ENCODE data around the gene FAF2. TPM values are rescaled to one million over a fixed set of nuclear protein-coding genes. Genes with fewer than 3 reads are reported as not detected.

FAF2 gene
- polyA plus RNA-seq, 2 of the 4 experiments (the other 2 are of a cell fraction): 42.4 to 90.3 TPM

GRCh38 chr5:176469296-176469695 is 21.1 kb downstream of the FAF2 start:
- POLR2A ChIA-PET: no interaction called here

GRCh38 chr5:176470539-176470938 is 22.4 kb downstream of the FAF2 start:
- Histone ChIP-seq H3K9me3 (no peaks in the 10 kb centered on the region), H3K4me3 (no peak overlapping the region), H3K4me2 (no peak overlapping the region), H3K4me1 (peaks cover 22% of the 10 kb centered on the region), H3K27ac (no peak overlapping the region)
- ATAC-seq (no peak), FAIRE-seq (no peak), DNase-seq (ENCODE audit: low read depth in 1 of 2, low spot score in 1 of 2) (no peak)
- CTCF ChIA-PET: interaction anchor here (2.1 kb wide), 1 partner anchor 23 kb away, joined by 9 read pairs; the partner anchor contains the start of gene FAF2
- POLR2A ChIA-PET: no interaction called here
- 82% methylated on average over 4 of the region's 4 CpGs for WGBS (ENCODE audit: missing lambda C conversion rate)
- TF ChIP-seq EHF (CRISPR knock-in tag; IDR thresholded peaks at IDR 0.05) (no peak), RAD21 (conservative IDR thresholded peaks at IDR 0.05 in 1 of 2, IDR thresholded peaks at IDR 0.05 in 1 of 2) (no peak), FOSL2 (IDR thresholded peaks at IDR 0.05) (no peak), FOSL2 (CRISPR knock-in tag; IDR thresholded peaks at IDR 0.05) (no peak)

More at GRCh38 chr5:176469296-176469695, 21.1 kb downstream of the FAF2 start:
- Histone ChIP-seq H3K4me1 (peaks cover 29% of the 10 kb centered on the region), H3K4me2 (no peak overlapping the region), H3K27ac (no peak overlapping the region), H3K4me3 (no peak overlapping the region), H3K9me3 (no peaks in the 10 kb centered on the region)
- ATAC-seq: no peak
- WGBS (ENCODE audit: missing lambda C conversion rate): 92% methylated on average over 1 of the region's 1 CpG
- DNase-seq (ENCODE audit: low read depth in 1 of 2, low spot score in 1 of 2): no peak
- CTCF ChIA-PET: interaction anchor here (0.7 to 2.9 kb wide), 3 partner anchors 9 to 52 kb away, joined by 3 to 9 read pairs (median 4); no protein-coding TSS in a partner anchor
- TF ChIP-seq FOSB (CRISPR knock-in tag; IDR thresholded peaks at IDR 0.05) (no peak), RAD21 (conservative IDR thresholded peaks at IDR 0.05 in 1 of 2, IDR thresholded peaks at IDR 0.05 in 1 of 2) (no peak), HMGXB4 (CRISPR knock-in tag; IDR thresholded peaks at IDR 0.05; ENCODE audit: borderline replicate concordance) (no peak), HOXA7 (CRISPR knock-in tag; IDR thresholded peaks at IDR 0.05) (no peak), ZSCAN20 (CRISPR knock-in tag; IDR thresholded peaks at IDR 0.05) (no peak), JUNB (IDR thresholded peaks at IDR 0.05) (no peak), NFE2L2 (conservative IDR thresholded peaks at IDR 0.05; ENCODE audit: low read length) (no peak), RCOR1 (IDR thresholded peaks at IDR 0.05; ENCODE audit: low read depth, low read length) (no peak), CBX2 (IDR thresholded peaks at IDR 0.05; ENCODE audit: borderline replicate concordance, low read depth) (no peak), KDM1A (IDR thresholded peaks at IDR 0.05; ENCODE audit: low read depth) (no peak), NR3C1 (IDR thresholded peaks at IDR 0.05) (no peak)
- no peak for FAIRE-seq

- no peak overlapping the region for H3K27ac ChIP-seq
- TF ChIP-seq E2F6 (IDR thresholded peaks at IDR 0.05; ENCODE audit: borderline replicate concordance, low read depth) (no peak), ATOH8 (CRISPR knock-in tag; IDR thresholded peaks at IDR 0.05; ENCODE audit: low read depth) (no peak), EHF (CRISPR knock-in tag; IDR thresholded peaks at IDR 0.05) (no peak), KDM5A (IDR thresholded peaks at IDR 0.05) (no peak), NFE2L2 (conservative IDR thresholded peaks at IDR 0.05; ENCODE audit: low read length) (no peak), CTCF (IDR thresholded peaks at IDR 0.05) (no peak), FOXS1 (CRISPR knock-in tag; IDR thresholded peaks at IDR 0.05) (no peak), HES2 (IDR thresholded peaks at IDR 0.05) (no peak), CEBPB (IDR thresholded peaks at IDR 0.05) (no peak), HMGXB4 (CRISPR knock-in tag; IDR thresholded peaks at IDR 0.05; ENCODE audit: borderline replicate concordance) (no peak), ZNF302 (CRISPR knock-in tag; IDR thresholded peaks at IDR 0.05) (no peak)
- ChIA-PET CTCF (interaction anchor here (0.7 to 2.1 kb wide), 2 partner anchors 24 to 65 kb away, joined by 4 to 9 read pairs; partner anchors contain the start of gene FAF2), POLR2A (no interaction called here)
- peaks cover 16% of the 10 kb centered on the region for H3K4me1 ChIP-seq
- no peak overlapping the region for H3K4me2 ChIP-seq
- 100% methylated on average over 2 of the region's 2 CpGs for WGBS (ENCODE audit: missing lambda C conversion rate)
- FAIRE-seq (no peak), ATAC-seq (no peak), DNase-seq (ENCODE audit: low read depth in 1 of 2, low spot score in 1 of 2) (no peak)
- H3K9me3 ChIP-seq: no peaks in the 10 kb centered on the region
- H3K4me3 ChIP-seq: no peak overlapping the region
Observed at GRCh38 chr5:176471098-176471497, 22.9 kb downstream of the FAF2 start.
